Sigmoid colon (tissue), 7 donors: Measurements from ENCODE around the gene IGFBPL1. TPM values are rescaled to one million over a fixed set of nuclear protein-coding genes. Genes with fewer than 3 reads are reported as not detected.

Experiments used
- DNase-seq: peaks from one replicate; pipeline ENCODE4 v3.0.0-alpha.2; 2019
- H3K27ac ChIP-seq, 4 donors: fragments of 200-600 bp; sonication (generic); one replicate each; pipeline ENCODE4 v1.5.1; 2016 to 2019; ENCODE audit warnings: mild to moderate bottlenecking in 1 of 4
- H3K27me3 ChIP-seq, 3 donors: fragments of 200-600 bp; sonication (generic); one replicate each; pipeline ENCODE4 v1.5.1; 2019; ENCODE audit warnings: mild to moderate bottlenecking in 1 of 3
- H3K36me3 ChIP-seq, 4 donors: fragments of 200-600 bp; sonication (generic); one replicate each; pipeline ENCODE4 v1.5.1; 2016 to 2019
- H3K4me1 ChIP-seq, 4 donors: fragments of 200-600 bp; sonication (generic); one replicate each; pipeline ENCODE4 v1.5.1; 2017 to 2019
- H3K4me3 ChIP-seq, 4 donors: fragments of 200-600 bp; sonication (generic); one replicate each; pipeline ENCODE4 v1.5.1; 2017 to 2019; ENCODE audit warnings: mild to moderate bottlenecking in 2 of 4, moderate library complexity in 1 of 4
- H3K9me3 ChIP-seq, 4 donors: fragments of 200-600 bp in 3 of 4; sonication (generic) in 3 of 4; one replicate each; pipeline versions ENCODE4 v1.5.1 to v1.6.1; 2013 to 2019
- CTCF ChIP-seq, 4 experiments: fragments of 450-650 bp in 3 of 4; fragments of 200-600 bp in 1 of 4; IDR thresholded peaks; one replicate each; pipeline ENCODE4 v1.5.1; 2016 to 2019; ENCODE audit warnings: antibody characterized with exemption in 4 of 4, mild to moderate bottlenecking in 3 of 4, moderate library complexity in 2 of 4
- EP300 ChIP-seq, 4 donors: sonication (generic); formaldehyde crosslinking; IDR thresholded peaks; one replicate each; pipeline ENCODE4 v1.6.1; 2017; ENCODE audit warnings: antibody characterized with exemption in 4 of 4
- POLR2A ChIP-seq, 2 donors: fragments of 450-650 bp; IDR thresholded peaks; one replicate each; pipeline ENCODE4 v1.6.1; 2016; ENCODE audit warnings: antibody characterized with exemption in 2 of 2, mild to moderate bottlenecking in 2 of 2, moderate library complexity in 2 of 2
- POLR2AphosphoS5 ChIP-seq, 4 donors: sonication (generic); formaldehyde crosslinking; IDR thresholded peaks; one replicate each; pipeline ENCODE4 v1.6.1; 2017; ENCODE audit warnings: antibody characterized with exemption in 4 of 4
- WGBS, 2 donors: extraction: QIAGEN DNeasy Blood & Tissue Kit; methylation state at CpG; one replicate each; pipeline ENCODE4 v1.1.7; 2013; 5-methylcytosine and 5-hydroxymethylcytosine counted together
- intact Hi-C: fragments of 100-400 bp; cut with DNase I; formaldehyde crosslinking; loops from one replicate; pipeline ENCODE4 v1.15.1; 2023
- polyA plus RNA-seq, 3 donors: library from polyadenylated mRNA; stranded (reverse); fragments of 200-250 nt; gene quantifications; one replicate each; pipeline ENCODE4 v1.2.3, GENCODE V29; 2013
- total RNA-seq, 4 donors: library from RNA; depleted of rRNA; stranded (reverse); fragments of >200 nt; gene quantifications; one replicate each; pipeline ENCODE4 v1.1.0, GENCODE V29; 2016
- donor health status: healthy with polysubstance abuse.
- donor health status: Bipolar disorder and iron deficiency.
- donor health status: healthy.

IGFBPL1 gene
- total and polyA plus RNA-seq, 7 donors, result 0.23 to 2.2 (median 0.87) TPM; not detected in 3

DNA sequence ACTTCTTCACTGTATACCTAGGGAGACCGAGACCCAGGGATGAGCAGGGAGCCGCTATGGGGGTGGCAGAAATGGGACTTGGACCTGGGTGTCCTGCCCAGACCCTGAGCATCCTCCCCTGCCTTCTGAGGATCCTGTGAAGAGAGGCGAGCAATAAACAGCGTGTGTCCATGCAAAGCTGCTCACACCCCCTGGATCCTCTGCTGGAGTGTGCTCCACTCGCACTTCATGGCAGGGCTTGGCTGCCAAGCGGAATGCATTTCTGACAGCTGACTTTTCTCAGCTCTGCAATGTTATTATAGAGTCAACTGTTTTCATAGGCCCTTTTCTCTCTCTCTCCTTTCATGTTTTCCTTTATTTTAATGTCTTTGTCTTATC lies 62.8 kb downstream of the IGFBPL1 start:
- Histone ChIP-seq H3K27ac (no peak overlapping the region), H3K4me3 (no peak overlapping the region), H3K36me3 (no peaks in the 10 kb centered on the region), H3K4me1 (peaks cover 0 to 13% (median 8%) of the 10 kb centered on the region in 4 donors), H3K9me3 (no peaks in the 10 kb centered on the region), H3K27me3 (no peaks in the 10 kb centered on the region)
- intact Hi-C loops, result loop anchor here (5.0 to 10.0 kb wide), 2 partner anchors 199 to 607 kb away; partner anchors contain the start of gene TRMT10B
- 83 to 91% methylated on average over 6 of the region's 6 CpGs for WGBS, 2 donors
- TF ChIP-seq CTCF (IDR thresholded peaks at IDR 0.05) (no peak), POLR2A (IDR thresholded peaks at IDR 0.05) (no peak), EP300 (IDR thresholded peaks at IDR 0.05) (no peak), POLR2AphosphoS5 (IDR thresholded peaks at IDR 0.05) (no peak)
- DNase-seq, result peak; percentile 56

- intact Hi-C loops, result loop anchor here (5.0 to 10.0 kb wide), 2 partner anchors 199 to 606 kb away; partner anchors contain the start of gene TRMT10B
- Histone ChIP-seq H3K27me3 (no peaks in the 10 kb centered on the region), H3K9me3 (no peaks in the 10 kb centered on the region), H3K27ac (no peak overlapping the region), H3K36me3 (no peaks in the 10 kb centered on the region), H3K4me3 (no peak overlapping the region), H3K4me1 (peaks cover 0 to 13% (median 8%) of the 10 kb centered on the region in 4 donors)
- TF ChIP-seq CTCF (IDR thresholded peaks at IDR 0.05) (no peak), POLR2A (IDR thresholded peaks at IDR 0.05) (no peak), EP300 (IDR thresholded peaks at IDR 0.05) (no peak), POLR2AphosphoS5 (IDR thresholded peaks at IDR 0.05) (no peak)
- DNase-seq, result peak; percentile 17
- WGBS, 2 donors, result 90% methylated on average over 7 of the region's 7 CpGs
Observed at GRCh38 chr9:38360839-38361472, 63.3 kb downstream of the IGFBPL1 start.

DNA sequence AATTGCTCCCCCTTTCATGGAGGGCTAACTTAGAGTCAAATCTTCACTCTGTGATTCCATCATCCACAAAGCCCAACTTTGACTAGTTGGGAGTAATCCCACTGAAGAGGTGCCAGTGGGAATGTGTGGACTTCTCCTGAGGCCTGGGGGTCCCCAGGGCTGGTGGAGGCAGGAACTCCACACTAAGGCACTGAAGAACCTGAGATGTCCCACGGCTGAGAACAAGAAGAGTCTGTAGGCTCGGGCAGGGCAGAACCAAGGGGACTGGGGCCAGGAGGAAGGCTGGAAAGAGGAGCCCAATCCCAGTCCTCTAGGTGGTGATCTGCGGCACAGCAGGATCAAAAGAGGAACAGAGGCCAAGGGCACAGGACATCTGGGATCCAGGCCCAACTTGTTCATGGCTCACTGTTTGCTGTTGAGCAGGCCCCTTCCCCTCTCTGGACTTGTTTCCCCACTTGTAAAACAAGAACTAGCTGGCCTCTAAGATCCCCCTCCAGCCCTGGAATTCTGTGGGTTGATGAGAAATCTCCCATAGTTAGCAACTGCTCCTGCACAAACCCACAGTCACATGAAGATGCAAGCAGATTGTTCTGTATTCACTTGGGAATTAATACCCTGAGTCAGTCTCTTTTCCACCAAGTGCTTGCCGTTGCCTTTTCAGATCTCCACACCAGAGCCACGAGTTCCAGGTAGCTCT lies 64.4 kb downstream of the IGFBPL1 start:
- intact Hi-C loops, result loop anchor here (5.0 to 10.0 kb wide), 2 partner anchors 198 to 605 kb away; partner anchors contain the start of gene TRMT10B
- TF ChIP-seq POLR2A (IDR thresholded peaks at IDR 0.05), result no peak
- no peak for TF ChIP-seq CTCF (IDR thresholded peaks at IDR 0.05)
- no peak for TF ChIP-seq POLR2AphosphoS5 (IDR thresholded peaks at IDR 0.05)
- TF ChIP-seq EP300 (IDR thresholded peaks at IDR 0.05), result no peak
- Histone ChIP-seq H3K27ac (no peak overlapping the region), H3K4me3 (no peak overlapping the region), H3K9me3 (no peaks in the 10 kb centered on the region), H3K4me1 (peaks cover 0 to 13% (median 8%) of the 10 kb centered on the region in 4 donors), H3K36me3 (no peaks in the 10 kb centered on the region), H3K27me3 (no peaks in the 10 kb centered on the region)
- DNase-seq, result peak; percentile 46
- 68 to 69% methylated on average over 5 of the region's 5 CpGs for WGBS, 2 donors

DNA sequence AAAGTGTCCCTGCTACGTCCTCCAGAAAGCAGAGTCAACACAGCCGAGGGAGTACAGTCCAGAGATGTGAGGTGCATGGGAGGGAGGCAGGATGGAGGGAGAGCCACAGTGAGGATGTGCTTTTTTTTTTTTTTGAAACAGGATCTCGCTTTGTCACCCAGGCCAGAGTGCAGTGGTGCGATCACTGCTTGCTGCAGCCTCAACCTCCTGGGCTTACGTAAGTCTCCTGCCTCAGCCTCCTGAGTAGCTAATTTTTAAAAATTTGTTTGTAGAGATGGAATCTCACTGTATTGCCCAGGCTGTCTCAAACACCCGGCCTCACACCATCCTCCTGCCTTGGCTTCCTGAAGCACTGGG lies 65.0 kb downstream of the IGFBPL1 start:
- H3K36me3 ChIP-seq, result no peaks in the 10 kb centered on the region
- peak; percentile 20 for DNase-seq
- no peak overlapping the region for H3K4me3 ChIP-seq
- H3K27me3 ChIP-seq, result no peaks in the 10 kb centered on the region
- H3K9me3 ChIP-seq, result no peaks in the 10 kb centered on the region
- peaks cover 0 to 13% (median 8%) of the 10 kb centered on the region in 4 donors for H3K4me1 ChIP-seq
- TF ChIP-seq POLR2A (IDR thresholded peaks at IDR 0.05), result no peak
- TF ChIP-seq CTCF (IDR thresholded peaks at IDR 0.05), result no peak
- TF ChIP-seq EP300 (IDR thresholded peaks at IDR 0.05), result no peak
- no peak for TF ChIP-seq POLR2AphosphoS5 (IDR thresholded peaks at IDR 0.05)
- no peak overlapping the region for H3K27ac ChIP-seq
- WGBS, 2 donors, result 73 to 81% methylated on average over 6 of the region's 6 CpGs
- intact Hi-C loops, result no loop called here
